Fibroblast of mammary gland (primary cell): ENCODE measurements around the gene DEDD2.

Source experiments
- DNase-seq: peaks from one replicate; pipeline ENCODE4 v3.0.0-alpha.2; 2010; ENCODE audit warnings: low read depth
- H3K4me3 ChIP-seq: 2 replicates; pipeline ENCODE4 v1.5.1; 2011; ENCODE audit warnings: low read depth, mild to moderate bottlenecking, low read length, moderate library complexity; ENCODE audit not compliant: control insufficient read depth
- CTCF ChIP-seq: conservative IDR thresholded peaks from 2 replicates; pipeline ENCODE4 v1.5.1; 2011; ENCODE audit warnings: low read depth, low read length, inconsistent platforms; ENCODE audit not compliant: control insufficient read depth, insufficient read depth

DEDD2 gene

GRCh38 chr19:42196011-42197001 lies 21.2 kb downstream of the DEDD2 start:
- H3K4me3 ChIP-seq = no peak overlapping the region
- no peak for TF ChIP-seq CTCF
- DNase-seq = no peak

GRCh38 chr19:42193706-42194105 lies 23.8 kb downstream of the DEDD2 start:
- no peak overlapping the region for H3K4me3 ChIP-seq
- no peak for DNase-seq
- TF ChIP-seq CTCF = no peak

GRCh38 chr19:42193294-42193693 lies 24.2 kb downstream of the DEDD2 start:
- no peak for TF ChIP-seq CTCF
- no peak for DNase-seq
- H3K4me3 ChIP-seq = no peak overlapping the region

- H3K4me3 ChIP-seq = no peak overlapping the region
- no peak for TF ChIP-seq CTCF
- peak; percentile 93 for DNase-seq
Observed at GRCh38 chr19:42191855-42192254, 25.6 kb downstream of the DEDD2 start.

- no peak for TF ChIP-seq CTCF
- H3K4me3 ChIP-seq = no peak overlapping the region
- DNase-seq = no peak
Observed at GRCh38 chr19:42191330-42191729, 26.1 kb downstream of the DEDD2 start.

GRCh38 chr19:42189133-42189532 lies 28.3 kb downstream of the DEDD2 start:
- no peak for DNase-seq
- no peak for TF ChIP-seq CTCF
- H3K4me3 ChIP-seq = no peak overlapping the region
